ENCODE measurements around the gene STYXL2.

Gene STYXL2

GRCh38 chr1:167093846-167094516 is at the start of gene STYXL2:
Gene STYXL2, plus strand, starts transcription at chr1:167094075. Its CDS starts 775 bp downstream, at chr1:167094850.
- DNase-seq (ENCODE audit: low read depth in 2 of 2), result no peak

- no peak for DNase-seq (ENCODE audit: low read depth in 2 of 2)
These were observed 42.0 kb upstream of the STYXL2 start for GRCh38 chr1:167051907-167052306.

- no peak for DNase-seq (ENCODE audit: low read depth in 2 of 2)
These were observed 41.5 kb upstream of the STYXL2 start for GRCh38 chr1:167052389-167052788.

GRCh38 chr1:167054531-167054930 is 39.3 kb upstream of the STYXL2 start:
- no peak for DNase-seq (ENCODE audit: low read depth in 2 of 2)

GRCh38 chr1:167054946-167055630 is 38.8 kb upstream of the STYXL2 start:
- no peak for DNase-seq (ENCODE audit: low read depth in 2 of 2)

- DNase-seq (ENCODE audit: low read depth in 2 of 2), result no peak
These were observed 37.2 kb upstream of the STYXL2 start for GRCh38 chr1:167056529-167057231.

GRCh38 chr1:167057241-167057688 is 36.6 kb upstream of the STYXL2 start:
- no peak for DNase-seq (ENCODE audit: low read depth in 2 of 2)

- DNase-seq (ENCODE audit: low read depth in 2 of 2), result peak; percentile 59 to 77
These were observed 34.6 kb upstream of the STYXL2 start for GRCh38 chr1:167059045-167059808.

- no peak for DNase-seq (ENCODE audit: low read depth in 2 of 2)
These were observed 34.1 kb upstream of the STYXL2 start for GRCh38 chr1:167059809-167060107.

GRCh38 chr1:167060141-167061072 is 33.5 kb upstream of the STYXL2 start:
- DNase-seq (ENCODE audit: low read depth in 2 of 2), result no peak

- DNase-seq (ENCODE audit: low read depth in 2 of 2), result no peak
These were observed 32.8 kb upstream of the STYXL2 start for GRCh38 chr1:167061073-167061464.

- no peak for DNase-seq (ENCODE audit: low read depth in 2 of 2)
These were observed 29.3 kb upstream of the STYXL2 start for GRCh38 chr1:167064621-167065020.

GRCh38 chr1:167065471-167065870 is 28.4 kb upstream of the STYXL2 start:
- no peak for DNase-seq (ENCODE audit: low read depth in 2 of 2)

- DNase-seq (ENCODE audit: low read depth in 2 of 2), result peak; percentile 63 to 86
These were observed 27.3 kb upstream of the STYXL2 start for GRCh38 chr1:167066333-167067122.

- DNase-seq (ENCODE audit: low read depth in 2 of 2), result no peak
These were observed 26.0 kb upstream of the STYXL2 start for GRCh38 chr1:167067904-167068303.

GRCh38 chr1:167068761-167069160 is 25.1 kb upstream of the STYXL2 start:
- DNase-seq (ENCODE audit: low read depth in 2 of 2), result no peak

- no peak for DNase-seq (ENCODE audit: low read depth in 2 of 2)
These were observed 22.6 kb upstream of the STYXL2 start for GRCh38 chr1:167071286-167071685.

GRCh38 chr1:167076136-167076710 is 17.7 kb upstream of the STYXL2 start:
- no peak for DNase-seq (ENCODE audit: low read depth in 2 of 2)

- no peak for DNase-seq (ENCODE audit: low read depth in 2 of 2)
These were observed 16.6 kb upstream of the STYXL2 start for GRCh38 chr1:167077128-167077867.
